ENCODE data around the gene CLCA4. TPM values are rescaled to one million over a fixed set of nuclear protein-coding genes. Genes with fewer than 3 reads are reported as not detected.

Gene CLCA4
- total and polyA plus RNA-seq, 9 of the 15 experiments (the other 6 are each of a cell fraction or from before 2014, with no cell fraction given), result not detected

- 9% methylated on average over 19 of the region's 19 CpGs for WGBS (ENCODE audit: insufficient coverage, low coverage, missing lambda C conversion rate)
- in situ Hi-C loops (cut with MboI), result no loop called here
- BruUV-seq (replicated peaks), result no TSS peak
- POLR2A ChIA-PET, result interaction anchor here (0.6 to 1.1 kb wide), 2 partner anchors 10 to 44 kb away, joined by 3 read pairs; no protein-coding TSS in a partner anchor
- Histone ChIP-seq H3K9me3 (replicated peaks; ENCODE audit: control insufficient read depth, insufficient read depth, low read depth, low read length) (no peaks in the 10 kb centered on the region; the same call in 1 of the 2 replicates), H3K79me2 (ENCODE audit: control insufficient read depth, insufficient read depth, low read length) (no peaks in the 10 kb centered on the region), H3K4me1 (replicated peaks in 1 of 2; ENCODE audit: control insufficient read depth in 2 of 2, insufficient read depth in 2 of 2, low read length in 2 of 2) (peaks cover 0 to 14% of the 10 kb centered on the region in 2 experiments; a peak in 2 of 5 replicates), H3K4me2 (ENCODE audit: insufficient read depth, low read length) (no peak overlapping the region), H3K27me3 (ENCODE audit: control insufficient read depth in 2 of 2, insufficient read depth in 2 of 2, low read length in 2 of 2) (peaks cover 16 to 23% of the 10 kb centered on the region in 2 experiments), H3K36me3 (ENCODE audit: control insufficient read depth, insufficient read depth, low read length) (no peaks in the 10 kb centered on the region), H3K4me3 (no peak overlapping the region), H3K9ac (ENCODE audit: insufficient read depth in 1 of 2, low read depth in 2 of 2, low read length in 2 of 2) (0 out of 4 replicates have a peak overlapping the region, but pooled peaks of 1 of the 2 experiments have one; percentile 45), H3K27ac (ENCODE audit: extremely low read depth, low read depth, low read length) (no peak overlapping the region), H2AFZ (ENCODE audit: low read depth, low read length) (no peak overlapping the region), H3K9me1 (ENCODE audit: control insufficient read depth, insufficient read depth, low read length) (no peaks in the 10 kb centered on the region), H4K20me1 (replicated peaks; ENCODE audit: control insufficient read depth, insufficient read depth, low read length) (no peaks in the 10 kb centered on the region)
- ATAC-seq, result peak; percentile 66
- intact Hi-C loops (cut with micrococcal nuclease), result no loop called here
- CTCF ChIA-PET (ENCODE audit: low intra/inter-chr PET ratio), result no interaction called here
- DNase-seq (ENCODE audit: extremely low read depth in 1 of 4, low spot score in 3 of 4), result peak in 1 of 4 experiments; percentile 4
- FAIRE-seq, result no peak
- TF ChIP-seq MCM5 (IDR thresholded peaks at IDR 0.05; ENCODE audit: low read depth) (no peak), FOSL1 (tag; conservative IDR thresholded peaks at IDR 0.05) (no peak), SRSF9 (IDR thresholded peaks at IDR 0.05; ENCODE audit: borderline replicate concordance, low read depth, low read length) (no peak), KDM1A (IDR thresholded peaks at IDR 0.05) (no peak), TRIM25 (IDR thresholded peaks at IDR 0.05; ENCODE audit: borderline replicate concordance) (no peak), HIVEP1 (CRISPR knock-in tag; IDR thresholded peaks at IDR 0.05) (no peak), ZNF239 (CRISPR knock-in tag; IDR thresholded peaks at IDR 0.05) (no peak), TEAD1 (CRISPR knock-in tag; IDR thresholded peaks at IDR 0.05) (no peak), CBFB (CRISPR knock-in tag; IDR thresholded peaks at IDR 0.05) (no peak), NFIC (IDR thresholded peaks at IDR 0.05) (no peak), ZNF133 (CRISPR knock-in tag; IDR thresholded peaks at IDR 0.05) (no peak), ZKSCAN3 (CRISPR knock-in tag; IDR thresholded peaks at IDR 0.05) (no peak), BRD9 (IDR thresholded peaks at IDR 0.05; ENCODE audit: low read depth, partially characterized antibody) (no peak)
- TF ChIP-seq, protein P1, sequence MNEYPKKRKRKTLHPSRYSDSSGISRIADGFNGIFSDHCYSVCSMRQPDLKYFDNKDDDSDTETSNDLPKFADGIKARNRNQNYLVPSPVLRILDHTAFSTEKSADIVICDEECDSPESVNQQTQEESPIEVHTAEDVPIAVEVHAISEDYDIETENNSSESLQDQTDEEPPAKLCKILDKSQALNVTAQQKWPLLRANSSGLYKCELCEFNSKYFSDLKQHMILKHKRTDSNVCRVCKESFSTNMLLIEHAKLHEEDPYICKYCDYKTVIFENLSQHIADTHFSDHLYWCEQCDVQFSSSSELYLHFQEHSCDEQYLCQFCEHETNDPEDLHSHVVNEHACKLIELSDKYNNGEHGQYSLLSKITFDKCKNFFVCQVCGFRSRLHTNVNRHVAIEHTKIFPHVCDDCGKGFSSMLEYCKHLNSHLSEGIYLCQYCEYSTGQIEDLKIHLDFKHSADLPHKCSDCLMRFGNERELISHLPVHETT (CRISPR knock-in tag; conservative IDR thresholded peaks at IDR 0.05 in 1 of 2, IDR thresholded peaks at IDR 0.05 in 1 of 2), result no peak
- TF ChIP-seq, protein P2, sequence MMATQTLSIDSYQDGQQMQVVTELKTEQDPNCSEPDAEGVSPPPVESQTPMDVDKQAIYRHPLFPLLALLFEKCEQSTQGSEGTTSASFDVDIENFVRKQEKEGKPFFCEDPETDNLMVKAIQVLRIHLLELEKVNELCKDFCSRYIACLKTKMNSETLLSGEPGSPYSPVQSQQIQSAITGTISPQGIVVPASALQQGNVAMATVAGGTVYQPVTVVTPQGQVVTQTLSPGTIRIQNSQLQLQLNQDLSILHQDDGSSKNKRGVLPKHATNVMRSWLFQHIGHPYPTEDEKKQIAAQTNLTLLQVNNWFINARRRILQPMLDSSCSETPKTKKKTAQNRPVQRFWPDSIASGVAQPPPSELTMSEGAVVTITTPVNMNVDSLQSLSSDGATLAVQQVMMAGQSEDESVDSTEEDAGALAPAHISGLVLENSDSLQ (IDR thresholded peaks at IDR 0.05), result no peak
- TF ChIP-seq, protein P3, sequence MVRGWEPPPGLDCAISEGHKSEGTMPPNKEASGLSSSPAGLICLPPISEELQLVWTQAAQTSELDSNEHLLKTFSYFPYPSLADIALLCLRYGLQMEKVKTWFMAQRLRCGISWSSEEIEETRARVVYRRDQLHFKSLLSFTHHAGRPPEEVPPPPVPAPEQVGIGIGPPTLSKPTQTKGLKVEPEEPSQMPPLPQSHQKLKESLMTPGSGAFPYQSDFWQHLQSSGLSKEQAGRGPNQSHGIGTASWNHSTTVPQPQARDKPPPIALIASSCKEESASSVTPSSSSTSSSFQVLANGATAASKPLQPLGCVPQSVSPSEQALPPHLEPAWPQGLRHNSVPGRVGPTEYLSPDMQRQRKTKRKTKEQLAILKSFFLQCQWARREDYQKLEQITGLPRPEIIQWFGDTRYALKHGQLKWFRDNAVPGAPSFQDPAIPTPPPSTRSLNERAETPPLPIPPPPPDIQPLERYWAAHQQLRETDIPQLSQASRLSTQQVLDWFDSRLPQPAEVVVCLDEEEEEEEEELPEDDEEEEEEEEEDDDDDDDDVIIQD (CRISPR knock-in tag; IDR thresholded peaks at IDR 0.05), result no peak
- TF ChIP-seq, protein P4, sequence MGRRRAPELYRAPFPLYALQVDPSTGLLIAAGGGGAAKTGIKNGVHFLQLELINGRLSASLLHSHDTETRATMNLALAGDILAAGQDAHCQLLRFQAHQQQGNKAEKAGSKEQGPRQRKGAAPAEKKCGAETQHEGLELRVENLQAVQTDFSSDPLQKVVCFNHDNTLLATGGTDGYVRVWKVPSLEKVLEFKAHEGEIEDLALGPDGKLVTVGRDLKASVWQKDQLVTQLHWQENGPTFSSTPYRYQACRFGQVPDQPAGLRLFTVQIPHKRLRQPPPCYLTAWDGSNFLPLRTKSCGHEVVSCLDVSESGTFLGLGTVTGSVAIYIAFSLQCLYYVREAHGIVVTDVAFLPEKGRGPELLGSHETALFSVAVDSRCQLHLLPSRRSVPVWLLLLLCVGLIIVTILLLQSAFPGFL (CRISPR knock-in tag; IDR thresholded peaks at IDR 0.05), result no peak
Observed at GRCh38 chr1:86552376-86552775, 5.5 kb downstream of the CLCA4 start.

All from K562 (cell line).